HG03135 (cell line): Measurements from ENCODE around the gene CNDP2.
"Not testable (repeated sequence)": the region's sequence is repeated elsewhere in the genome, so short reads cannot be mapped to it uniquely, and the experiment has no call there.

Source experiments
- ATAC-seq: cut with Tn5 transposase; IDR thresholded peaks from one replicate; pipeline ENCODE4 v1.9.1; 2021; ENCODE audit warnings: mild to moderate bottlenecking, moderate library complexity; ENCODE audit not compliant: unreplicated experiment

The CNDP2 gene

GRCh38 chr18:74515620-74516231 lies 19.6 kb downstream of the CNDP2 start:
- no peak for ATAC-seq

GRCh38 chr18:74516271-74517235 lies 20.4 kb downstream of the CNDP2 start:
- no peak for ATAC-seq

GRCh38 chr18:74517236-74517630 lies 21.1 kb downstream of the CNDP2 start:
- ATAC-seq: no peak

- ATAC-seq: no peak
These were observed 22.5 kb downstream of the CNDP2 start for GRCh38 chr18:74518456-74519295.

GRCh38 chr18:74519320-74520095 lies 23.3 kb downstream of the CNDP2 start:
- no peak for ATAC-seq

- ATAC-seq: no peak
These were observed 24.1 kb downstream of the CNDP2 start for GRCh38 chr18:74520096-74520833.

GRCh38 chr18:74521068-74521725 lies 25.0 kb downstream of the CNDP2 start:
- no peak for ATAC-seq

GRCh38 chr18:74522635-74523548 lies 26.7 kb downstream of the CNDP2 start:
- no peak for ATAC-seq

- no peak for ATAC-seq
These were observed 27.9 kb downstream of the CNDP2 start for GRCh38 chr18:74524097-74524496.

GRCh38 chr18:74524915-74525314 lies 28.8 kb downstream of the CNDP2 start:
- not testable (repeated sequence) for ATAC-seq

- ATAC-seq: no peak
These were observed 29.6 kb downstream of the CNDP2 start for GRCh38 chr18:74525741-74526140.

- no peak for ATAC-seq
These were observed 30.3 kb downstream of the CNDP2 start for GRCh38 chr18:74526488-74526887.

- no peak for ATAC-seq
These were observed 32.3 kb downstream of the CNDP2 start for GRCh38 chr18:74528478-74528877.

GRCh38 chr18:74528913-74529312 lies 32.8 kb downstream of the CNDP2 start:
- ATAC-seq: no peak

GRCh38 chr18:74529378-74529777 lies 33.2 kb downstream of the CNDP2 start:
- no peak for ATAC-seq

- no peak for ATAC-seq
These were observed 33.8 kb downstream of the CNDP2 start for GRCh38 chr18:74529811-74530583.

GRCh38 chr18:74530584-74530862 lies 34.4 kb downstream of the CNDP2 start:
- ATAC-seq: no peak

- ATAC-seq: no peak
These were observed 34.9 kb downstream of the CNDP2 start for GRCh38 chr18:74531043-74531442.
